ENCODE measurements around the gene SLC8A3. TPM values are rescaled to one million over a fixed set of nuclear protein-coding genes. Genes with fewer than 3 reads are reported as not detected.

SLC8A3 gene
- total RNA-seq, 1 donor from 2014 or later = 0.43 TPM

- DNase-seq (ENCODE audit: low spot score, unreplicated experiment) = no peak
- peaks cover 11% of the 10 kb centered on the region for H3K27me3 Mint-ChIP-seq
- no peak for TF ChIP-seq CTCF (IDR thresholded peaks at IDR 0.05; ENCODE audit: unreplicated experiment)
- no peaks in the 10 kb centered on the region for H3K9me3 Mint-ChIP-seq (ENCODE audit: low read depth)
- H3K27ac Mint-ChIP-seq = no peak overlapping the region
- H3K4me1 Mint-ChIP-seq (ENCODE audit: low read depth) = no peaks in the 10 kb centered on the region
- no peaks in the 10 kb centered on the region for H3K36me3 Mint-ChIP-seq (ENCODE audit: insufficient read depth)
- no peak overlapping the region for H3K4me3 Mint-ChIP-seq (ENCODE audit: low read depth)
These were observed 26.4 kb downstream of the SLC8A3 start for GRCh38 chr14:70162358-70162757.

- Mint-ChIP-seq H3K4me1 (ENCODE audit: low read depth) (no peaks in the 10 kb centered on the region), H3K36me3 (ENCODE audit: insufficient read depth) (no peaks in the 10 kb centered on the region), H3K9me3 (ENCODE audit: low read depth) (no peaks in the 10 kb centered on the region), H3K27ac (no peak overlapping the region), H3K4me3 (ENCODE audit: low read depth) (no peak overlapping the region), H3K27me3 (peaks cover 13% of the 10 kb centered on the region)
- no peak for DNase-seq (ENCODE audit: low spot score, unreplicated experiment)
- no peak for TF ChIP-seq CTCF (IDR thresholded peaks at IDR 0.05; ENCODE audit: unreplicated experiment)
These were observed 32.2 kb downstream of the SLC8A3 start for GRCh38 chr14:70156592-70156991.

- Mint-ChIP-seq H3K4me1 (ENCODE audit: low read depth) (no peaks in the 10 kb centered on the region), H3K27ac (no peak overlapping the region), H3K4me3 (ENCODE audit: low read depth) (no peak overlapping the region), H3K36me3 (ENCODE audit: insufficient read depth) (no peaks in the 10 kb centered on the region), H3K27me3 (peaks cover 11% of the 10 kb centered on the region), H3K9me3 (ENCODE audit: low read depth) (no peaks in the 10 kb centered on the region)
- no peak for TF ChIP-seq CTCF (IDR thresholded peaks at IDR 0.05; ENCODE audit: unreplicated experiment)
- DNase-seq (ENCODE audit: low spot score, unreplicated experiment) = no peak
These were observed 36.0 kb downstream of the SLC8A3 start for GRCh38 chr14:70152704-70153103.

- Mint-ChIP-seq H3K36me3 (ENCODE audit: insufficient read depth) (no peaks in the 10 kb centered on the region), H3K9me3 (ENCODE audit: low read depth) (no peaks in the 10 kb centered on the region), H3K27me3 (peaks cover 11% of the 10 kb centered on the region), H3K4me1 (ENCODE audit: low read depth) (no peaks in the 10 kb centered on the region), H3K4me3 (ENCODE audit: low read depth) (no peak overlapping the region), H3K27ac (no peak overlapping the region)
- no peak for DNase-seq (ENCODE audit: low spot score, unreplicated experiment)
- no peak for TF ChIP-seq CTCF (IDR thresholded peaks at IDR 0.05; ENCODE audit: unreplicated experiment)
These were observed 36.7 kb downstream of the SLC8A3 start for GRCh38 chr14:70152081-70152480.

- no peaks in the 10 kb centered on the region for H3K4me1 Mint-ChIP-seq (ENCODE audit: low read depth)
- H3K9me3 Mint-ChIP-seq (ENCODE audit: low read depth) = no peaks in the 10 kb centered on the region
- H3K36me3 Mint-ChIP-seq (ENCODE audit: insufficient read depth) = no peaks in the 10 kb centered on the region
- DNase-seq (ENCODE audit: low spot score, unreplicated experiment) = no peak
- no peak overlapping the region for H3K4me3 Mint-ChIP-seq (ENCODE audit: low read depth)
- no peak overlapping the region for H3K27ac Mint-ChIP-seq
- no peak for TF ChIP-seq CTCF (IDR thresholded peaks at IDR 0.05; ENCODE audit: unreplicated experiment)
- H3K27me3 Mint-ChIP-seq = peaks cover 14% of the 10 kb centered on the region
These were observed 39.1 kb downstream of the SLC8A3 start for GRCh38 chr14:70149596-70150165.
